Osteocyte (in vitro differentiated cells): Measurements from ENCODE around the gene PCED1A. TPM values are rescaled to one million over a fixed set of nuclear protein-coding genes. Genes with fewer than 3 reads are reported as not detected.

ENCODE experiments used
- DNase-seq: peaks from one replicate; pipeline ENCODE4 v3.0.0; 2021; ENCODE audit warnings: mixed read lengths; ENCODE audit not compliant: unreplicated experiment; ENCODE audit errors: extremely low spot score
- H3K27ac Mint-ChIP-seq: one replicate; pipeline ENCODE4 v1.8.0; 2021; ENCODE audit warnings: mild to moderate bottlenecking, mixed read lengths; ENCODE audit not compliant: unreplicated experiment
- H3K27me3 Mint-ChIP-seq: one replicate; pipeline ENCODE4 v1.8.0; 2021; ENCODE audit warnings: mixed read lengths; ENCODE audit not compliant: unreplicated experiment
- H3K36me3 Mint-ChIP-seq: one replicate; pipeline ENCODE4 v1.8.0; 2021; ENCODE audit warnings: mixed read lengths; ENCODE audit not compliant: unreplicated experiment
- H3K4me1 Mint-ChIP-seq: one replicate; pipeline ENCODE4 v1.8.0; 2021; ENCODE audit warnings: mixed read lengths; ENCODE audit not compliant: unreplicated experiment
- H3K4me3 Mint-ChIP-seq: one replicate; pipeline ENCODE4 v1.8.0; 2021; ENCODE audit warnings: mild to moderate bottlenecking, moderate library complexity, mixed read lengths; ENCODE audit not compliant: unreplicated experiment
- H3K9me3 Mint-ChIP-seq: one replicate; pipeline ENCODE4 v1.8.0; 2021; ENCODE audit warnings: mixed read lengths; ENCODE audit not compliant: unreplicated experiment
- CTCF ChIP-seq: fragments of 200-600 bp; sonication (generic); IDR thresholded peaks from 2 replicates; pipeline ENCODE4 v1.5.0; 2021; ENCODE audit warnings: antibody characterized with exemption, mild to moderate bottlenecking, moderate library complexity
- total RNA-seq: library from RNA; stranded (reverse); gene quantifications from 2 replicates; pipeline ENCODE4 v1.2.1, GENCODE V29; 2021

The PCED1A gene
- total RNA-seq, 1 donor from 2014 or later = 80.8 TPM

GRCh38 chr20:2865630-2866029 lies 25.2 kb upstream of the PCED1A start:
- Mint-ChIP-seq H3K27me3 (no peaks in the 10 kb centered on the region), H3K36me3 (peaks cover 20% of the 10 kb centered on the region), H3K27ac (no peak overlapping the region), H3K9me3 (no peaks in the 10 kb centered on the region), H3K4me3 (no peak overlapping the region), H3K4me1 (peaks cover 25% of the 10 kb centered on the region)
- no peak for DNase-seq
- no peak for TF ChIP-seq CTCF

- Mint-ChIP-seq H3K4me1 (peaks cover 20% of the 10 kb centered on the region), H3K36me3 (peaks cover 20% of the 10 kb centered on the region), H3K4me3 (no peak overlapping the region), H3K9me3 (no peaks in the 10 kb centered on the region), H3K27me3 (no peaks in the 10 kb centered on the region), H3K27ac (no peak overlapping the region)
- DNase-seq = no peak
- TF ChIP-seq CTCF = no peak
Observed at GRCh38 chr20:2865101-2865500, 24.6 kb upstream of the PCED1A start.

- Mint-ChIP-seq H3K36me3 (peaks cover 20% of the 10 kb centered on the region), H3K27ac (no peak overlapping the region), H3K4me3 (no peak overlapping the region), H3K9me3 (no peaks in the 10 kb centered on the region), H3K27me3 (no peaks in the 10 kb centered on the region), H3K4me1 (peaks cover 18% of the 10 kb centered on the region)
- TF ChIP-seq CTCF = no peak
- DNase-seq = no peak
Observed at GRCh38 chr20:2864626-2865025, 24.2 kb upstream of the PCED1A start.

- DNase-seq = no peak
- H3K36me3 Mint-ChIP-seq = peaks cover 8% of the 10 kb centered on the region
- no peaks in the 10 kb centered on the region for H3K9me3 Mint-ChIP-seq
- no peak overlapping the region for H3K27ac Mint-ChIP-seq
- H3K4me1 Mint-ChIP-seq = no peaks in the 10 kb centered on the region
- no peaks in the 10 kb centered on the region for H3K27me3 Mint-ChIP-seq
- TF ChIP-seq CTCF = no peak
- H3K4me3 Mint-ChIP-seq = no peak overlapping the region
Observed at GRCh38 chr20:2859330-2860121, 19.1 kb upstream of the PCED1A start.

GRCh38 chr20:2858591-2858990 lies 18.1 kb upstream of the PCED1A start:
- no peaks in the 10 kb centered on the region for H3K4me1 Mint-ChIP-seq
- H3K9me3 Mint-ChIP-seq = no peaks in the 10 kb centered on the region
- no peak for DNase-seq
- no peak for TF ChIP-seq CTCF
- no peak overlapping the region for H3K4me3 Mint-ChIP-seq
- H3K36me3 Mint-ChIP-seq = peaks cover 8% of the 10 kb centered on the region
- H3K27ac Mint-ChIP-seq = no peak overlapping the region
- no peaks in the 10 kb centered on the region for H3K27me3 Mint-ChIP-seq
